B cell (primary cell): Measurements from ENCODE around the gene PRXL2A. TPM values are rescaled to one million over a fixed set of nuclear protein-coding genes. Genes with fewer than 3 reads are reported as not detected.

Experiments used
- ATAC-seq: fragments of 200-7000 bp; cut with Tn5 transposase; one replicate; pipeline ENCODE4 v1.10.0; 2021; ENCODE audit warnings: low read depth, mild to moderate bottlenecking, moderate number of reproducible peaks, moderate library complexity
- CTCF ChIA-PET: fragments of 350-600 bp; sonication (Branson Sonifier 250); formaldehyde crosslinking; loops from one replicate; lab custom pipeline; 2021; ENCODE audit warnings: antibody characterized with exemption, inconsistent platforms; lab: Charles Lee
- POLR2A ChIA-PET: fragments of 350-600 bp; sonication (Branson Sonifier 250); formaldehyde crosslinking; loops from one replicate; lab custom pipeline; 2021; ENCODE audit warnings: antibody characterized with exemption; lab: Charles Lee
- DNase-seq: peaks from one replicate; pipeline ENCODE4 v3.0.0; 2013
- H2AFZ ChIP-seq: 2 replicates; pipeline ENCODE4 v1.6.1; 2012; ENCODE audit warnings: mild to moderate bottlenecking, low read depth, low read length; ENCODE audit not compliant: insufficient read depth, poor library complexity, severe bottlenecking
- H3K27ac ChIP-seq, 2 donors: 1 replicate in 1 of 2; 2 replicates in 1 of 2; pipeline ENCODE4 v1.5.1; 2012 to 2013; ENCODE audit warnings: low read length in 2 of 2, mild to moderate bottlenecking in 2 of 2, moderate library complexity in 1 of 2
- H3K27me3 ChIP-seq, 4 experiments: fragments of 200-600 bp in 1 of 4; sonication (generic) in 1 of 4; replicated peaks in 1 of 4; 1 replicate in 2 of 4; 2 replicates in 2 of 4; pipeline versions ENCODE4 v1.6.1 to v1.7.0; 2013 to 2016; ENCODE audit warnings: low read length in 3 of 4, mild to moderate bottlenecking in 2 of 4, mixed read lengths in 1 of 4, moderate library complexity in 1 of 4; ENCODE audit not compliant: insufficient read depth in 4 of 4, control insufficient read depth in 3 of 4; ENCODE audit errors: control extremely low read depth in 1 of 4
- H3K36me3 ChIP-seq, 2 experiments: replicated peaks in 1 of 2; 1 replicate in 1 of 2; 2 replicates in 1 of 2; pipeline versions ENCODE4 v1.6.1 to v1.7.1; 2013; ENCODE audit warnings: low read length in 1 of 2; ENCODE audit not compliant: insufficient read depth in 2 of 2, control insufficient read depth in 1 of 2; ENCODE audit errors: control extremely low read depth in 1 of 2, extremely low read depth in 1 of 2
- H3K4me1 ChIP-seq, 2 donors: fragments of 200-600 bp in 1 of 2; sonication (generic) in 1 of 2; 1 replicate in 1 of 2; 2 replicates in 1 of 2; pipeline versions ENCODE4 v1.5.1 to v1.6.1; 2013 to 2017; ENCODE audit warnings: low read length in 2 of 2; ENCODE audit not compliant: control insufficient read depth in 2 of 2, insufficient read depth in 2 of 2
- H3K4me2 ChIP-seq: replicated peaks from 2 replicates; pipeline ENCODE3; 2012; ENCODE audit warnings: mild to moderate bottlenecking, low read depth, low read length; ENCODE audit not compliant: poor library complexity, severe bottlenecking
- H3K4me3 ChIP-seq, 5 experiments: fragments of 200-600 bp in 1 of 5; sonication (generic) in 1 of 5; 1 replicate in 3 of 5; 2 replicates in 2 of 5; pipeline versions ENCODE4 v1.5.1 to v1.7.0; 2011 to 2016; ENCODE audit warnings: low read length in 4 of 5, mild to moderate bottlenecking in 4 of 5, low read depth in 2 of 5, control low read depth in 1 of 5, moderate library complexity in 1 of 5; ENCODE audit not compliant: insufficient read depth in 1 of 5; ENCODE audit errors: control extremely low read depth in 1 of 5, extremely low read depth in 1 of 5
- H3K79me2 ChIP-seq: fragments of 200-600 bp; sonication (generic); one replicate; pipeline ENCODE4 v1.6.0; 2016; ENCODE audit warnings: low read length; ENCODE audit not compliant: control insufficient read depth, insufficient read depth
- H3K9ac ChIP-seq: fragments of 200-600 bp; sonication (generic); 2 replicates; pipeline ENCODE4 v1.6.1; 2017; ENCODE audit warnings: mild to moderate bottlenecking, low read length, moderate library complexity
- H3K9me3 ChIP-seq, 3 donors: one replicate each; pipeline versions ENCODE4 v1.6.1 to v1.7.1; 2013; ENCODE audit warnings: low read length in 2 of 3; ENCODE audit not compliant: control insufficient read depth in 2 of 3, insufficient read depth in 1 of 3; ENCODE audit errors: control extremely low read depth in 1 of 3
- H4K20me1 ChIP-seq: 2 replicates; pipeline ENCODE4 v1.6.0; 2012; ENCODE audit warnings: mild to moderate bottlenecking, low read length; ENCODE audit not compliant: insufficient read depth, control insufficient read depth, poor library complexity, severe bottlenecking
- H3K27ac Mint-ChIP-seq: one replicate; pipeline ENCODE4 v1.8.0; 2021; ENCODE audit warnings: mixed read lengths
- H3K27me3 Mint-ChIP-seq: one replicate; pipeline ENCODE4 v1.8.0; 2021; ENCODE audit warnings: mixed read lengths
- H3K4me1 Mint-ChIP-seq: one replicate; pipeline ENCODE4 v1.8.0; 2021; ENCODE audit warnings: mixed read lengths
- H3K4me3 Mint-ChIP-seq: one replicate; pipeline ENCODE4 v1.8.0; 2021; ENCODE audit warnings: mixed read lengths
- H3K9me3 Mint-ChIP-seq: one replicate; pipeline ENCODE4 v1.8.0; 2022; ENCODE audit warnings: mixed read lengths; ENCODE audit not compliant: insufficient read depth
- EZH2 ChIP-seq: IDR thresholded peaks from 2 replicates; pipeline ENCODE4 v1.6.1; 2012; ENCODE audit warnings: borderline replicate concordance, low read depth, mild to moderate bottlenecking, moderate library complexity, low read length; ENCODE audit not compliant: insufficient read depth, poor library complexity, severe bottlenecking
- WGBS: methylation state at CpG from one replicate; pipeline ENCODE4 v1.1.5; 2013; ENCODE audit warnings: missing lambda C conversion rate; ENCODE audit not compliant: insufficient coverage; 5-methylcytosine and 5-hydroxymethylcytosine counted together
- intact Hi-C: fragments of 100-400 bp; cut with micrococcal nuclease; formaldehyde crosslinking; loops from one replicate; pipeline ENCODE4 v1.10.0; 2022
- polyA plus RNA-seq: library from polyadenylated mRNA; depleted of rRNA; stranded (reverse); fragments of >200 nt; gene quantifications from 2 replicates; pipeline ENCODE4 v1.2.3, GENCODE V29; 2012
- total RNA-seq, 2 donors: library from RNA; stranded (reverse); fragments of 120-200 nt in 1 of 2; gene quantifications; 1 replicate in 1 of 2; 2 replicates in 1 of 2; pipeline versions ENCODE4 v1.2.3 to v1.2.4, GENCODE V29; 2013 to 2022
- TF ChIP-seq, protein P1 (sequence below): fragments of 200-600 bp; IDR thresholded peaks from one replicate; pipeline ENCODE4 v1.8.0; 2022; ENCODE audit warnings: antibody characterized with exemption, mild to moderate bottlenecking

The PRXL2A gene
- total and polyA plus RNA-seq, 2 donors (not counting 1 experiment from before 2014, with no cell fraction given), result 2.8 to 9.4 TPM

- Mint-ChIP-seq H3K4me3 (no peak overlapping the region), H3K4me1 (no peaks in the 10 kb centered on the region), H3K9me3 (no peaks in the 10 kb centered on the region), H3K27ac (no peak overlapping the region), H3K27me3 (peaks cover 5% of the 10 kb centered on the region)
- DNase-seq, result no peak
- ChIA-PET CTCF (no interaction called here), POLR2A (no interaction called here)
- Histone ChIP-seq H3K9ac (no peak overlapping the region), H3K27ac (no peak overlapping the region), H3K36me3 (no peaks in the 10 kb centered on the region), H4K20me1 (no peaks in the 10 kb centered on the region), H3K79me2 (no peaks in the 10 kb centered on the region), H3K27me3 (no peaks in the 10 kb centered on the region), H2AFZ (no peak overlapping the region), H3K9me3 (no peaks in the 10 kb centered on the region), H3K4me3 (no peak overlapping the region), H3K4me1 (no peaks in the 10 kb centered on the region), H3K4me2 (no peak overlapping the region)
- no peak for ATAC-seq
- 96% methylated on average over 5 of the region's 6 CpGs for WGBS
- intact Hi-C loops, result no loop called here
- TF ChIP-seq EZH2, result no peak
- TF ChIP-seq, protein P1, sequence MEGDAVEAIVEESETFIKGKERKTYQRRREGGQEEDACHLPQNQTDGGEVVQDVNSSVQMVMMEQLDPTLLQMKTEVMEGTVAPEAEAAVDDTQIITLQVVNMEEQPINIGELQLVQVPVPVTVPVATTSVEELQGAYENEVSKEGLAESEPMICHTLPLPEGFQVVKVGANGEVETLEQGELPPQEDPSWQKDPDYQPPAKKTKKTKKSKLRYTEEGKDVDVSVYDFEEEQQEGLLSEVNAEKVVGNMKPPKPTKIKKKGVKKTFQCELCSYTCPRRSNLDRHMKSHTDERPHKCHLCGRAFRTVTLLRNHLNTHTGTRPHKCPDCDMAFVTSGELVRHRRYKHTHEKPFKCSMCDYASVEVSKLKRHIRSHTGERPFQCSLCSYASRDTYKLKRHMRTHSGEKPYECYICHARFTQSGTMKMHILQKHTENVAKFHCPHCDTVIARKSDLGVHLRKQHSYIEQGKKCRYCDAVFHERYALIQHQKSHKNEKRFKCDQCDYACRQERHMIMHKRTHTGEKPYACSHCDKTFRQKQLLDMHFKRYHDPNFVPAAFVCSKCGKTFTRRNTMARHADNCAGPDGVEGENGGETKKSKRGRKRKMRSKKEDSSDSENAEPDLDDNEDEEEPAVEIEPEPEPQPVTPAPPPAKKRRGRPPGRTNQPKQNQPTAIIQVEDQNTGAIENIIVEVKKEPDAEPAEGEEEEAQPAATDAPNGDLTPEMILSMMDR, result no peak
Measured at GRCh38 chr10:80436446-80437098, 28.2 kb downstream of the PRXL2A start.

DNA sequence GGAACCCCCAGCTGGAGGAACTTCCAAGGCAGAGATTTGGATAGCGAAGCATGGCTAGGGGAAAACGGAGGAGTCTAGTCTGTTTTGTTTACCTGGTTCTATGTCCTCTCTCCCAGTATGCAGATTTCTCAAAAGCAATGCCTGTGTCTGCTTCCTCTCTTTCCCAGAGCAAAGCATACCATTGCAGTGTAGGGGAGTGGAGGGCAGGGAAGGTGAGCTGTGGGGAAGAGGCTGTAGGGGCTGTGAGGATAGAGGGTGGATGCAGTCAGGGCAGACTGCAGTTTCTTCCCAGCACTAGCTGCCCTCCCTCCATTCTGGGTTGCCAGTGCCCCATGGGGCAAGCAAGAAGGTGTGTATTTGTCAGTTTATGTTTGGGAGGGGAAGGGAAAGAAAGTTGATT is 28.9 kb downstream of the PRXL2A start:
- TF ChIP-seq, protein P1, result no peak
- TF ChIP-seq EZH2, result no peak
- no peaks in the 10 kb centered on the region for H3K9me3 ChIP-seq
- no peaks in the 10 kb centered on the region for H3K79me2 ChIP-seq
- Mint-ChIP-seq H3K9me3 (no peaks in the 10 kb centered on the region), H3K27ac (no peak overlapping the region), H3K4me1 (no peaks in the 10 kb centered on the region), H3K27me3 (peaks cover 5% of the 10 kb centered on the region), H3K4me3 (no peak overlapping the region)
- ChIA-PET POLR2A (no interaction called here), CTCF (interaction anchor here (1.9 kb wide), 1 partner anchor 68 kb away, joined by 13 read pairs; no protein-coding TSS in a partner anchor)
- intact Hi-C loops, result no loop called here
- no peak overlapping the region for H2AFZ ChIP-seq
- 88% methylated on average over 1 of the region's 2 CpGs for WGBS
- no peak overlapping the region for H3K9ac ChIP-seq
- no peak for ATAC-seq
- no peaks in the 10 kb centered on the region for H3K36me3 ChIP-seq
- no peaks in the 10 kb centered on the region for H3K4me1 ChIP-seq
- no peak for DNase-seq
- H3K27ac ChIP-seq, result no peak overlapping the region
- H3K4me3 ChIP-seq, result no peak overlapping the region
- no peaks in the 10 kb centered on the region for H4K20me1 ChIP-seq
- H3K27me3 ChIP-seq, result no peaks in the 10 kb centered on the region
- H3K4me2 ChIP-seq, result no peak overlapping the region
